Liver (tissue), 9 donors: Measurements from ENCODE around the gene GRAP2. TPM values are rescaled to one million over a fixed set of nuclear protein-coding genes. Genes with fewer than 3 reads are reported as not detected.

Experiments used
- DNase-seq: peaks from one replicate; pipeline ENCODE4 v3.0.0-alpha.2; 2017; ENCODE audit warnings: low spot score
- H3K27ac ChIP-seq, 2 donors: one replicate each; pipeline ENCODE4 v1.7.0; 2013; ENCODE audit warnings: inconsistent platforms in 2 of 2, low read length in 2 of 2, control low read depth in 1 of 2, low read depth in 1 of 2, mild to moderate bottlenecking in 1 of 2
- H3K27me3 ChIP-seq, 4 donors: one replicate each; pipeline versions ENCODE4 v1.6.1 to v1.7.0; 2013; ENCODE audit warnings: low read length in 3 of 4, inconsistent platforms in 1 of 4, mild to moderate bottlenecking in 1 of 4, moderate library complexity in 1 of 4; ENCODE audit not compliant: control insufficient read depth in 4 of 4, insufficient read depth in 4 of 4
- H3K36me3 ChIP-seq, 4 donors: one replicate each; pipeline versions ENCODE4 v1.6.1 to v1.7.0; 2013; ENCODE audit warnings: low read length in 3 of 4, mild to moderate bottlenecking in 3 of 4, low read depth in 1 of 4, moderate library complexity in 1 of 4; ENCODE audit not compliant: control insufficient read depth in 4 of 4, insufficient read depth in 3 of 4
- H3K4me1 ChIP-seq, 4 donors: one replicate each; pipeline versions ENCODE4 v1.6.1 to v1.7.0; 2013; ENCODE audit warnings: low read length in 3 of 4, mild to moderate bottlenecking in 3 of 4, moderate library complexity in 1 of 4; ENCODE audit not compliant: control insufficient read depth in 4 of 4, insufficient read depth in 4 of 4
- H3K4me3 ChIP-seq, 3 donors: one replicate each; pipeline versions ENCODE4 v1.6.1 to v1.7.0; 2013; ENCODE audit warnings: low read length in 3 of 3, control low read depth in 1 of 3, low read depth in 1 of 3, mild to moderate bottlenecking in 1 of 3
- H3K9ac ChIP-seq, 2 donors: one replicate each; pipeline ENCODE4 v1.7.0; 2013; ENCODE audit warnings: low read length in 2 of 2, mild to moderate bottlenecking in 2 of 2, moderate library complexity in 2 of 2, control low read depth in 1 of 2, low read depth in 1 of 2
- H3K9me3 ChIP-seq, 4 donors: one replicate each; pipeline versions ENCODE4 v1.6.1 to v1.7.0; 2013; ENCODE audit warnings: low read length in 3 of 4; ENCODE audit not compliant: control insufficient read depth in 4 of 4
- ATF3 ChIP-seq: IDR thresholded peaks from 2 replicates; pipeline ENCODE4 v1.6.1; 2016; ENCODE audit warnings: antibody characterized with exemption
- EGR1 ChIP-seq, 2 donors: IDR thresholded peaks; 2 replicates each; pipeline ENCODE4 v1.6.1; 2016 to 2018; ENCODE audit warnings: antibody characterized with exemption in 2 of 2, low read depth in 2 of 2
- FOXA1 ChIP-seq: IDR thresholded peaks from 2 replicates; pipeline ENCODE4 v1.6.1; 2016; ENCODE audit warnings: antibody characterized with exemption
- FOXA2 ChIP-seq: IDR thresholded peaks from 2 replicates; pipeline ENCODE4 v1.6.1; 2016; ENCODE audit warnings: antibody characterized with exemption
- GABPA ChIP-seq, 2 donors: IDR thresholded peaks in 1 of 2; conservative IDR thresholded peaks in 1 of 2; 2 replicates each; pipeline ENCODE4 v1.6.1; 2016; ENCODE audit warnings: antibody characterized with exemption in 2 of 2, mild to moderate bottlenecking in 1 of 2, moderate library complexity in 1 of 2
- HNF4A ChIP-seq, 2 donors: conservative IDR thresholded peaks; 2 replicates each; pipeline ENCODE4 v1.6.1; 2016; ENCODE audit warnings: antibody characterized with exemption in 2 of 2, mild to moderate bottlenecking in 2 of 2
- HNF4G ChIP-seq: IDR thresholded peaks from 2 replicates; pipeline ENCODE4 v1.6.1; 2016; ENCODE audit warnings: antibody characterized with exemption
- JUND ChIP-seq, 2 donors: IDR thresholded peaks; 2 replicates each; pipeline ENCODE4 v1.6.1; 2016; ENCODE audit warnings: antibody characterized with exemption in 2 of 2
- NR2F2 ChIP-seq: IDR thresholded peaks from 2 replicates; pipeline ENCODE4 v1.6.1; 2016; ENCODE audit warnings: antibody characterized with exemption
- RAD21 ChIP-seq, 2 donors: IDR thresholded peaks; 2 replicates each; pipeline ENCODE4 v1.6.1; 2016; ENCODE audit warnings: antibody characterized with exemption in 2 of 2, mild to moderate bottlenecking in 2 of 2
- RXRA ChIP-seq, 2 donors: IDR thresholded peaks; 2 replicates each; pipeline ENCODE4 v1.6.1; 2017 to 2018; ENCODE audit warnings: antibody characterized with exemption in 2 of 2, mild to moderate bottlenecking in 1 of 2
- SP1 ChIP-seq: IDR thresholded peaks from 2 replicates; pipeline ENCODE4 v1.6.1; 2018; ENCODE audit warnings: antibody characterized with exemption, mild to moderate bottlenecking
- TAF1 ChIP-seq: conservative IDR thresholded peaks from 2 replicates; pipeline ENCODE4 v1.6.1; 2016; ENCODE audit warnings: antibody characterized with exemption, mild to moderate bottlenecking
- YY1 ChIP-seq: IDR thresholded peaks from 2 replicates; pipeline ENCODE4 v1.6.1; 2016; ENCODE audit warnings: antibody characterized with exemption, mild to moderate bottlenecking
- WGBS: extraction: QIAGEN DNeasy Blood & Tissue Kit; methylation state at CpG from one replicate; pipeline ENCODE4 v1.1.7; 2013; 5-methylcytosine and 5-hydroxymethylcytosine counted together
- polyA plus RNA-seq, 2 donors: library from polyadenylated mRNA; stranded (reverse) in 1 of 2; unstranded in 1 of 2; fragments of 200-250 nt in 1 of 2; fragments of >200 nt in 1 of 2; fragmentation: Nextera tagmentation in 1 of 2; extraction: Ambion mirVana in 1 of 2; gene quantifications; one replicate each; pipeline versions ENCODE4 v1.2.1 to v1.2.3, GENCODE V29; 2013 to 2015
- total RNA-seq, 2 donors: library from RNA; depleted of rRNA; stranded (reverse); fragments of >200 nt; gene quantifications; one replicate each; pipeline ENCODE4 v1.2.3, GENCODE V29; 2014
- TF ChIP-seq, protein P1 (sequence below): fragments of 150-350 bp; IDR thresholded peaks from 2 replicates; pipeline ENCODE4 v1.5.1; 2017; ENCODE audit warnings: improper control_type of control experiment, low read depth, low read length; ENCODE audit not compliant: missing input control
- TF ChIP-seq, protein P2 (sequence below): IDR thresholded peaks from 2 replicates; pipeline ENCODE4 v1.6.1; 2016; ENCODE audit warnings: antibody characterized with exemption, mild to moderate bottlenecking
- TF ChIP-seq, protein P3 (sequence below): IDR thresholded peaks from 2 replicates; pipeline ENCODE4 v1.6.1; 2016; ENCODE audit warnings: antibody characterized with exemption
- TF ChIP-seq, protein P4 (sequence below): IDR thresholded peaks from 2 replicates; pipeline ENCODE4 v1.6.1; 2016; ENCODE audit warnings: antibody characterized with exemption
- donor health status: healthy.
- donor health status: healthy.
- donor health status: healthy.
- donor health status: healthy.
- donor health status: healthy.

Gene GRAP2
- total and polyA plus RNA-seq, 4 donors = 0.22 to 38.2 (median 0.78) TPM

GRCh38 chr22:39940757-39941305 lies 39.9 kb downstream of the GRAP2 start:
- Histone ChIP-seq H3K4me1 (no peaks in the 10 kb centered on the region), H3K4me3 (no peak overlapping the region), H3K9me3 (no peaks in the 10 kb centered on the region), H3K27ac (no peak overlapping the region), H3K27me3 (peaks cover 0 to 2% (median 0%) of the 10 kb centered on the region in 4 donors), H3K9ac (no peak overlapping the region), H3K36me3 (no peaks in the 10 kb centered on the region)
- DNase-seq = no peak
- 73% methylated on average over 9 of the region's 9 CpGs for WGBS
- TF ChIP-seq, protein P1, sequence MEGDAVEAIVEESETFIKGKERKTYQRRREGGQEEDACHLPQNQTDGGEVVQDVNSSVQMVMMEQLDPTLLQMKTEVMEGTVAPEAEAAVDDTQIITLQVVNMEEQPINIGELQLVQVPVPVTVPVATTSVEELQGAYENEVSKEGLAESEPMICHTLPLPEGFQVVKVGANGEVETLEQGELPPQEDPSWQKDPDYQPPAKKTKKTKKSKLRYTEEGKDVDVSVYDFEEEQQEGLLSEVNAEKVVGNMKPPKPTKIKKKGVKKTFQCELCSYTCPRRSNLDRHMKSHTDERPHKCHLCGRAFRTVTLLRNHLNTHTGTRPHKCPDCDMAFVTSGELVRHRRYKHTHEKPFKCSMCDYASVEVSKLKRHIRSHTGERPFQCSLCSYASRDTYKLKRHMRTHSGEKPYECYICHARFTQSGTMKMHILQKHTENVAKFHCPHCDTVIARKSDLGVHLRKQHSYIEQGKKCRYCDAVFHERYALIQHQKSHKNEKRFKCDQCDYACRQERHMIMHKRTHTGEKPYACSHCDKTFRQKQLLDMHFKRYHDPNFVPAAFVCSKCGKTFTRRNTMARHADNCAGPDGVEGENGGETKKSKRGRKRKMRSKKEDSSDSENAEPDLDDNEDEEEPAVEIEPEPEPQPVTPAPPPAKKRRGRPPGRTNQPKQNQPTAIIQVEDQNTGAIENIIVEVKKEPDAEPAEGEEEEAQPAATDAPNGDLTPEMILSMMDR = no peak
- TF ChIP-seq RXRA (IDR thresholded peaks at IDR 0.05) = no peak
- TF ChIP-seq ATF3 = no peak
- TF ChIP-seq NR2F2 = no peak
- TF ChIP-seq, protein P2, sequence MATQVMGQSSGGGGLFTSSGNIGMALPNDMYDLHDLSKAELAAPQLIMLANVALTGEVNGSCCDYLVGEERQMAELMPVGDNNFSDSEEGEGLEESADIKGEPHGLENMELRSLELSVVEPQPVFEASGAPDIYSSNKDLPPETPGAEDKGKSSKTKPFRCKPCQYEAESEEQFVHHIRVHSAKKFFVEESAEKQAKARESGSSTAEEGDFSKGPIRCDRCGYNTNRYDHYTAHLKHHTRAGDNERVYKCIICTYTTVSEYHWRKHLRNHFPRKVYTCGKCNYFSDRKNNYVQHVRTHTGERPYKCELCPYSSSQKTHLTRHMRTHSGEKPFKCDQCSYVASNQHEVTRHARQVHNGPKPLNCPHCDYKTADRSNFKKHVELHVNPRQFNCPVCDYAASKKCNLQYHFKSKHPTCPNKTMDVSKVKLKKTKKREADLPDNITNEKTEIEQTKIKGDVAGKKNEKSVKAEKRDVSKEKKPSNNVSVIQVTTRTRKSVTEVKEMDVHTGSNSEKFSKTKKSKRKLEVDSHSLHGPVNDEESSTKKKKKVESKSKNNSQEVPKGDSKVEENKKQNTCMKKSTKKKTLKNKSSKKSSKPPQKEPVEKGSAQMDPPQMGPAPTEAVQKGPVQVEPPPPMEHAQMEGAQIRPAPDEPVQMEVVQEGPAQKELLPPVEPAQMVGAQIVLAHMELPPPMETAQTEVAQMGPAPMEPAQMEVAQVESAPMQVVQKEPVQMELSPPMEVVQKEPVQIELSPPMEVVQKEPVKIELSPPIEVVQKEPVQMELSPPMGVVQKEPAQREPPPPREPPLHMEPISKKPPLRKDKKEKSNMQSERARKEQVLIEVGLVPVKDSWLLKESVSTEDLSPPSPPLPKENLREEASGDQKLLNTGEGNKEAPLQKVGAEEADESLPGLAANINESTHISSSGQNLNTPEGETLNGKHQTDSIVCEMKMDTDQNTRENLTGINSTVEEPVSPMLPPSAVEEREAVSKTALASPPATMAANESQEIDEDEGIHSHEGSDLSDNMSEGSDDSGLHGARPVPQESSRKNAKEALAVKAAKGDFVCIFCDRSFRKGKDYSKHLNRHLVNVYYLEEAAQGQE = no peak
- TF ChIP-seq GABPA (IDR thresholded peaks at IDR 0.05 in 1 of 2, conservative IDR thresholded peaks at IDR 0.05 in 1 of 2) = no peak
- TF ChIP-seq SP1 = no peak
- no peak for TF ChIP-seq FOXA2
- TF ChIP-seq, protein P3, sequence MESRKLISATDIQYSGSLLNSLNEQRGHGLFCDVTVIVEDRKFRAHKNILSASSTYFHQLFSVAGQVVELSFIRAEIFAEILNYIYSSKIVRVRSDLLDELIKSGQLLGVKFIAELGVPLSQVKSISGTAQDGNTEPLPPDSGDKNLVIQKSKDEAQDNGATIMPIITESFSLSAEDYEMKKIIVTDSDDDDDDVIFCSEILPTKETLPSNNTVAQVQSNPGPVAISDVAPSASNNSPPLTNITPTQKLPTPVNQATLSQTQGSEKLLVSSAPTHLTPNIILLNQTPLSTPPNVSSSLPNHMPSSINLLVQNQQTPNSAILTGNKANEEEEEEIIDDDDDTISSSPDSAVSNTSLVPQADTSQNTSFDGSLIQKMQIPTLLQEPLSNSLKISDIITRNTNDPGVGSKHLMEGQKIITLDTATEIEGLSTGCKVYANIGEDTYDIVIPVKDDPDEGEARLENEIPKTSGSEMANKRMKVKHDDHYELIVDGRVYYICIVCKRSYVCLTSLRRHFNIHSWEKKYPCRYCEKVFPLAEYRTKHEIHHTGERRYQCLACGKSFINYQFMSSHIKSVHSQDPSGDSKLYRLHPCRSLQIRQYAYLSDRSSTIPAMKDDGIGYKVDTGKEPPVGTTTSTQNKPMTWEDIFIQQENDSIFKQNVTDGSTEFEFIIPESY = no peak
- no peak for TF ChIP-seq EGR1 (IDR thresholded peaks at IDR 0.05; ENCODE audit: low read depth in 2 of 2)
- TF ChIP-seq TAF1 = no peak
- TF ChIP-seq HNF4G = no peak
- TF ChIP-seq HNF4A (conservative IDR thresholded peaks at IDR 0.05) = no peak
- TF ChIP-seq, protein P4, sequence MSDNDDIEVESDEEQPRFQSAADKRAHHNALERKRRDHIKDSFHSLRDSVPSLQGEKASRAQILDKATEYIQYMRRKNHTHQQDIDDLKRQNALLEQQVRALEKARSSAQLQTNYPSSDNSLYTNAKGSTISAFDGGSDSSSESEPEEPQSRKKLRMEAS = no peak
- no peak for TF ChIP-seq JUND (IDR thresholded peaks at IDR 0.05)
- TF ChIP-seq RAD21 (IDR thresholded peaks at IDR 0.05) = no peak
- no peak for TF ChIP-seq YY1
- no peak for TF ChIP-seq FOXA1
